PFSK-1 (cell line): ENCODE measurements around the gene PTRH1. TPM values are rescaled to one million over a fixed set of nuclear protein-coding genes. Genes with fewer than 3 reads are reported as not detected.

Source experiments
- FOXP2 ChIP-seq: optimal IDR thresholded peaks from 2 replicates; pipeline ENCODE3; 2011; ENCODE audit warnings: borderline replicate concordance, control low read depth, inconsistent platforms; ENCODE audit not compliant: insufficient read depth; ENCODE audit errors: extremely low read length, extremely low read depth
- POLR2AphosphoS5 ChIP-seq: IDR thresholded peaks from 2 replicates; pipeline ENCODE4 v1.6.1; 2012; ENCODE audit warnings: low read depth, mild to moderate bottlenecking, control low read depth, low read length, moderate library complexity
- SIN3A ChIP-seq: IDR thresholded peaks from 2 replicates; pipeline ENCODE4 v1.6.1; 2012; ENCODE audit warnings: mild to moderate bottlenecking, low read length, moderate library complexity, borderline replicate concordance; ENCODE audit not compliant: insufficient read depth
- TAF1 ChIP-seq: IDR thresholded peaks from 2 replicates; pipeline ENCODE4 v1.6.1; 2012; ENCODE audit warnings: low read length, control low read depth, borderline replicate concordance; ENCODE audit not compliant: insufficient read depth
- polyA plus RNA-seq: library from polyadenylated mRNA; unstranded; fragments of >200 nt; gene quantifications from one replicate; pipeline ENCODE4 v1.2.1, GENCODE V29; 2012; ENCODE audit warnings: low read depth, missing spikeins; ENCODE audit not compliant: insufficient read length
- TF ChIP-seq, protein P1 (sequence below), 2 experiments: IDR thresholded peaks; 2 replicates each; pipeline versions ENCODE4 v1.6.1 to v1.8.0; 2011 to 2012; ENCODE audit warnings: low read depth in 2 of 2, low read length in 2 of 2, control low read depth in 1 of 2, inconsistent platforms in 1 of 2, mild to moderate bottlenecking in 1 of 2, moderate library complexity in 1 of 2; ENCODE audit not compliant: insufficient read depth in 1 of 2

PTRH1 gene, protein sequence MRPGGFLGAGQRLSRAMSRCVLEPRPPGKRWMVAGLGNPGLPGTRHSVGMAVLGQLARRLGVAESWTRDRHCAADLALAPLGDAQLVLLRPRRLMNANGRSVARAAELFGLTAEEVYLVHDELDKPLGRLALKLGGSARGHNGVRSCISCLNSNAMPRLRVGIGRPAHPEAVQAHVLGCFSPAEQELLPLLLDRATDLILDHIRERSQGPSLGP
- 22.4 TPM for polyA plus RNA-seq

- TF ChIP-seq POLR2AphosphoS5 (no peak), SIN3A (peak; percentile 57; the same call in 1 of the 2 replicates)
These were observed at the start of gene PTRH1, which contains the start of gene TTC16 for GRCh38 chr9:127715470-127716337. PTRH1 (minus strand) TSS chr9:127715663; CDS start chr9:127715639, 24 bp downstream. TTC16 (plus strand) TSS chr9:127716079; CDS start chr9:127716146, 67 bp downstream.

GRCh38 chr9:127763918-127764384 lies 48.5 kb upstream of the PTRH1 start:
- TF ChIP-seq FOXP2 (no peak), TAF1 (no peak), POLR2AphosphoS5 (no peak)
- TF ChIP-seq, protein P1, sequence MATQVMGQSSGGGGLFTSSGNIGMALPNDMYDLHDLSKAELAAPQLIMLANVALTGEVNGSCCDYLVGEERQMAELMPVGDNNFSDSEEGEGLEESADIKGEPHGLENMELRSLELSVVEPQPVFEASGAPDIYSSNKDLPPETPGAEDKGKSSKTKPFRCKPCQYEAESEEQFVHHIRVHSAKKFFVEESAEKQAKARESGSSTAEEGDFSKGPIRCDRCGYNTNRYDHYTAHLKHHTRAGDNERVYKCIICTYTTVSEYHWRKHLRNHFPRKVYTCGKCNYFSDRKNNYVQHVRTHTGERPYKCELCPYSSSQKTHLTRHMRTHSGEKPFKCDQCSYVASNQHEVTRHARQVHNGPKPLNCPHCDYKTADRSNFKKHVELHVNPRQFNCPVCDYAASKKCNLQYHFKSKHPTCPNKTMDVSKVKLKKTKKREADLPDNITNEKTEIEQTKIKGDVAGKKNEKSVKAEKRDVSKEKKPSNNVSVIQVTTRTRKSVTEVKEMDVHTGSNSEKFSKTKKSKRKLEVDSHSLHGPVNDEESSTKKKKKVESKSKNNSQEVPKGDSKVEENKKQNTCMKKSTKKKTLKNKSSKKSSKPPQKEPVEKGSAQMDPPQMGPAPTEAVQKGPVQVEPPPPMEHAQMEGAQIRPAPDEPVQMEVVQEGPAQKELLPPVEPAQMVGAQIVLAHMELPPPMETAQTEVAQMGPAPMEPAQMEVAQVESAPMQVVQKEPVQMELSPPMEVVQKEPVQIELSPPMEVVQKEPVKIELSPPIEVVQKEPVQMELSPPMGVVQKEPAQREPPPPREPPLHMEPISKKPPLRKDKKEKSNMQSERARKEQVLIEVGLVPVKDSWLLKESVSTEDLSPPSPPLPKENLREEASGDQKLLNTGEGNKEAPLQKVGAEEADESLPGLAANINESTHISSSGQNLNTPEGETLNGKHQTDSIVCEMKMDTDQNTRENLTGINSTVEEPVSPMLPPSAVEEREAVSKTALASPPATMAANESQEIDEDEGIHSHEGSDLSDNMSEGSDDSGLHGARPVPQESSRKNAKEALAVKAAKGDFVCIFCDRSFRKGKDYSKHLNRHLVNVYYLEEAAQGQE (IDR thresholded peaks at IDR 0.05; ENCODE audit: insufficient read depth in 1 of 2, low read depth in 2 of 2, low read length in 2 of 2) = peak; percentile 22 to 64; a peak in 1 of 4 replicates

DNA sequence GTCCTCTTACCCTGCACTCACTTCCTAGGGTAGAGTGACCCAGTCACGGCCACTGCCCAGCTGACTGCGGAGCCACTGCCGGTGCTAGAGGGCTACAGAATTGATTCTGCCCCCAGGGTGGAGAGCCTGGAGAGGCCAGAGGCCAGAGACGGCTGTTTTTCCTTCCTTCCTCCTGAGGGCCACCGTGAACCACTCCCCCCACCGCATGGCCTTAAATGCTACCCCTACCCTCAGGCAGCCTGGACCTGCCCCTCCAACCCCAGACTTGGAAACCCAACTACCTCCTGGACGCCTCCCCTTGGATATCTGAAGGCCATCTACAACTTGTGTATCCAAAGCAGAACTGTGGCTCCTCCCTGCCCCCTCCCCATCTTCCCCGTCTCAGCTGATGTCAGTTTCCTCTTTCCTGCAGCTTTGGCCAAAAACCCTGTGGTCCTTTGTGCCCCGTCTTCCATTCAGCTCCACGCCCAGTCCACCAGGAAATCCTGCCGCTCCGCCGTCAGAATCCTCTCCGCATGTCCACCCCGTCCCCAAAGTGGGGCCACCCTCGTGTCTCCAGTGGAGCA lies 46.7 kb upstream of the PTRH1 start:
- TF ChIP-seq POLR2AphosphoS5 (no peak), TAF1 (no peak)

GRCh38 chr9:127761491-127761956 lies 46.1 kb upstream of the PTRH1 start:
- TF ChIP-seq TAF1 = no peak
- TF ChIP-seq FOXP2 = no peak
- TF ChIP-seq POLR2AphosphoS5 = no peak
- no peak for TF ChIP-seq SIN3A
- TF ChIP-seq, protein P1 (IDR thresholded peaks at IDR 0.05; ENCODE audit: insufficient read depth in 1 of 2, low read depth in 2 of 2, low read length in 2 of 2) = no peak

- TF ChIP-seq, protein P1 (IDR thresholded peaks at IDR 0.05; ENCODE audit: insufficient read depth in 1 of 2, low read depth in 2 of 2, low read length in 2 of 2) = no peak
- TF ChIP-seq POLR2AphosphoS5 = no peak
These were observed 45.6 kb upstream of the PTRH1 start for GRCh38 chr9:127761061-127761460.

DNA sequence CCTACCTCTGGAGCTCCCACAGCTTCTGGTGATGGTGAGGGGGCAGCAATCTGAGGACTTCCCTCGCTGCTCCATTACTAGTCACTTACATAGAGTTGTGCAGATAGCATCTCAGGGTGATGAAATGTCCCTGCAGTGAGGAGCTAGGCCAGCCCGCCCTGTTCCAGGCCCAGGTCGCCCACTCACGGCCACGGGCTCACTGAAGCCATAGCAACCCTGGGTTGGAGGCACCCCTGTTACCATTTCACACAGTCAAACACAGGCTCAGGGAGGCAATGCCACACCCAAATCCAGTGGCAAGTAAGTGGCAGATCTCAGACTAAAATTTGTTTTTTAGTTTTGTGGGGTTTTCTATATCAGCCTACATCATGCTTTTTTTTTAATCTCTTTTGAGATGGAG lies 43.4 kb upstream of the PTRH1 start:
- TF ChIP-seq POLR2AphosphoS5 (no peak), SIN3A (no peak), TAF1 (no peak), FOXP2 (no peak)
- TF ChIP-seq, protein P1 (IDR thresholded peaks at IDR 0.05; ENCODE audit: insufficient read depth in 1 of 2, low read depth in 2 of 2, low read length in 2 of 2) = no peak
